ENCODE data around the gene ZKSCAN4. TPM values are rescaled to one million over a fixed set of nuclear protein-coding genes. Genes with fewer than 3 reads are reported as not detected.

Gene ZKSCAN4
- total and polyA plus RNA-seq, 8 donors, result under 0.01 to 6.4 (median 2.3) TPM

DNA sequence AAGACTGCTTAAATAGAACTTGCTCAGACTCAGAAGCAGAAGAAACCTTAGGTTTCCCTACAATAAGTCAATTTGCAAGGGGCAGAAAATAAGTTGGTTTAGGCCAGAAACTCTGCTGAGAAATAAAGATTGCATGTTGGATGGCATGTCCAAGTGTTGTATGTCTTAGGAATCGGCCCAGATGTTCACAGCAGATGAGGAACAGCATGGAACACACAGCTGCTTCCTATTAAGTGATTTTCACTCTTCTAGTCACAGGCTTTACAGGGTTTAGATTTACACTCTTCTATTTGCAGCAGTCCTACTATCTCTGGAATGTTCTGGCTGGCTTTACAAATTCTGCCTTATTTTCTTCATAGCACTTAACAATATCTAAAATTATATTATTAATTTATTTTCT lies 3.2 kb downstream of the ZKSCAN4 start:
- Histone ChIP-seq H3K4me1 (peaks cover 4 to 29% (median 21%) of the 10 kb centered on the region in 4 donors), H3K27me3 (peaks cover 0 to under 1% (median 0%) of the 10 kb centered on the region in 3 donors), H3K27ac (no peak overlapping the region), H3K9me3 (no peaks in the 10 kb centered on the region), H3K4me3 (no peak overlapping the region), H3K36me3 (peaks cover 29 to 57% (median 50%) of the 10 kb centered on the region in 4 donors)
- no peak for DNase-seq
- intact Hi-C loops (cut with DNase I; ENCODE audit: low total_unique reads), result no loop called here
- WGBS, 5 donors, result 76 to 95% (median 84%) methylated on average over 1 of the region's 1 CpG
- TF ChIP-seq EP300 (IDR thresholded peaks at IDR 0.05), result no peak

DNA sequence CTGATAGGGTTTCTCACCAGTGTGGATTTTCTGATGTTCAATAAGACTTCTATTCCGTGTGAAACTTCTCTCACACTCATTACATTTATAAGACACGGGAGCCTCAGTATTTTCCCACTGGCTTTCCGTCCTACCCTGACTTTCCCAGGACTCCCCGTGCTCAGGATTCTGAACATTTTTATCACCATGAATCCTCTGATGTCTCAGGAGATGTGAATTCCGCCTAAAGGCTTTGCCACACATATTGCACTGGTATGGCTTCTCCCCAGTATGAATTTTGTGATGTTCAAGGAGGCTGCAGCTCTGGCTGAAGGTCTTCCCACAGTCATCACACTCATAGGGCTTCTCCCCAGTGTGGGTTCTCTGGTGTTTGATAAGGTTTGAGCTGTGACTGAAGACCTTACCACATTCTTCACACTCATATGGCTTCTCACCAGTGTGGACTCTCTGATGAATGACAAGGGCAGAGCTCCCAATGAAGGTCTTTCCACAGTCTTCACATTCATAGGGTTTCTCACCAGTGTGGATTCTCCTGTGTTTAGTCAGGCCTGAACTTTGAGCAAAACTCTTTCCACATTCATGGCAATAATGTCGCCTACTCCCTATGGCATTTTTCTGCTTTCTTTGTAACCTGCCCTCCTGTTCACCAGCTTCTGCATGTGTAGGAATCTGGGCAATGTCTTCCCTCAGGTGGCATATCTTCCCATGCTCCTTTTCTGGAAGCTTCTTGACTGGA lies 6.7 kb downstream of the ZKSCAN4 start:
- TF ChIP-seq POLR2A (IDR thresholded peaks at IDR 0.05), result no peak
- TF ChIP-seq EP300 (IDR thresholded peaks at IDR 0.05), result no peak
- no peak for TF ChIP-seq POLR2AphosphoS5 (IDR thresholded peaks at IDR 0.05)
- TF ChIP-seq, protein P1, sequence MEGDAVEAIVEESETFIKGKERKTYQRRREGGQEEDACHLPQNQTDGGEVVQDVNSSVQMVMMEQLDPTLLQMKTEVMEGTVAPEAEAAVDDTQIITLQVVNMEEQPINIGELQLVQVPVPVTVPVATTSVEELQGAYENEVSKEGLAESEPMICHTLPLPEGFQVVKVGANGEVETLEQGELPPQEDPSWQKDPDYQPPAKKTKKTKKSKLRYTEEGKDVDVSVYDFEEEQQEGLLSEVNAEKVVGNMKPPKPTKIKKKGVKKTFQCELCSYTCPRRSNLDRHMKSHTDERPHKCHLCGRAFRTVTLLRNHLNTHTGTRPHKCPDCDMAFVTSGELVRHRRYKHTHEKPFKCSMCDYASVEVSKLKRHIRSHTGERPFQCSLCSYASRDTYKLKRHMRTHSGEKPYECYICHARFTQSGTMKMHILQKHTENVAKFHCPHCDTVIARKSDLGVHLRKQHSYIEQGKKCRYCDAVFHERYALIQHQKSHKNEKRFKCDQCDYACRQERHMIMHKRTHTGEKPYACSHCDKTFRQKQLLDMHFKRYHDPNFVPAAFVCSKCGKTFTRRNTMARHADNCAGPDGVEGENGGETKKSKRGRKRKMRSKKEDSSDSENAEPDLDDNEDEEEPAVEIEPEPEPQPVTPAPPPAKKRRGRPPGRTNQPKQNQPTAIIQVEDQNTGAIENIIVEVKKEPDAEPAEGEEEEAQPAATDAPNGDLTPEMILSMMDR (IDR thresholded peaks at IDR 0.05), result no peak
- H3K4me1 ChIP-seq, result peaks cover 0 to 9% (median 5%) of the 10 kb centered on the region in 4 donors
- no peak for DNase-seq
- no peaks in the 10 kb centered on the region for H3K9me3 ChIP-seq
- H3K36me3 ChIP-seq, result peaks cover 29 to 67% (median 57%) of the 10 kb centered on the region in 4 donors
- H3K27ac ChIP-seq, result no peak overlapping the region
- no peak overlapping the region for H3K4me3 ChIP-seq
- WGBS, 5 donors, result 92 to 95% (median 94%) methylated on average over 6 of the region's 6 CpGs
- intact Hi-C loops (cut with DNase I; ENCODE audit: low total_unique reads), result no loop called here
- no peaks in the 10 kb centered on the region for H3K27me3 ChIP-seq

DNA sequence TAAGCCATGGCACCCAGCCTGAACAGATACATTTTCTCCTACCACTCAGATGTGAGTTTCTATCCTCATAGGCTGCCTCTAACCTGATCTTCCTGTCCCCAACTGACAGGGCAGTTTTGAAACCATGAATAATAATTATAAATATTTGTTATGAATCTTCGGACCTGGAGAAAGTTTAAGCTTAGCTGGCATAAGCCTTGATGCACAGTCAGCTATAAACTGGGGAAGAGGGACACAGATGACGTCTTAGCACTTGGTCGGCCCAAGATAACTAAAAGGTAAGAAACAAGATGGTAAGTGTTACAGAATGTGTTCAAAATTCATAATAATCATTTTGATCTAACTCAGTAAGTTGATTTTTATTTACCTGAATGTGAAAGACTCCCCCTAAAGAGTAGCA lies 8.1 kb downstream of the ZKSCAN4 start:
- intact Hi-C loops (cut with DNase I; ENCODE audit: low total_unique reads), result no loop called here
- TF ChIP-seq POLR2AphosphoS5 (IDR thresholded peaks at IDR 0.05) (no peak), POLR2A (IDR thresholded peaks at IDR 0.05) (no peak), EP300 (IDR thresholded peaks at IDR 0.05) (no peak)
- TF ChIP-seq, protein P1 (IDR thresholded peaks at IDR 0.05), result no peak
- Histone ChIP-seq H3K4me3 (no peak overlapping the region), H3K27me3 (no peaks in the 10 kb centered on the region), H3K27ac (no peak overlapping the region), H3K4me1 (no peaks in the 10 kb centered on the region), H3K9me3 (no peaks in the 10 kb centered on the region), H3K36me3 (peaks cover 29 to 60% (median 56%) of the 10 kb centered on the region in 4 donors)
- WGBS, 5 donors, result 93 to 100% (median 95%) methylated on average over 3 of the region's 3 CpGs
- no peak for DNase-seq

DNA sequence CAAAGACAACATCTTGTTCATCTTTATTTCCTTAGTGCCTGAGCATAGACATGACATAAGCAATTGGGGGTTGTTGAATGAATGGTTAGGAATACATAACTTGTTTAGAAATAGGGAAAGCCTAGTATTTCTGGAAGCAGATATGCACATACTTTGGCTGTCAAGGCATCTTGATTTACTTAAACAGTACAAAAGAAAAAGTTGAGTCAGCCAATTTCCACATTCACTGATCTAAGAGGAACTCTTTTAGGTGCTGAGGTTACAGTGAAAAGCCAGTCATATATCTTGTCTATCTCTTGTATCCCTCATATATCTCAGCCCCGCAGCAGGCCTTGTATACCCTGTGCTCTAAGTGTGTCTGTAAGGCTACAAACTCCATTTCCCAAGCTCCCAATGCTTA lies 11.6 kb downstream of the ZKSCAN4 start:
- Histone ChIP-seq H3K4me3 (no peak overlapping the region), H3K27ac (no peak overlapping the region), H3K9me3 (no peaks in the 10 kb centered on the region), H3K27me3 (no peaks in the 10 kb centered on the region), H3K36me3 (peaks cover 9 to 36% (median 31%) of the 10 kb centered on the region in 4 donors), H3K4me1 (no peaks in the 10 kb centered on the region)
- 84 to 96% (median 91%) methylated on average over 1 of the region's 1 CpG for WGBS, 5 donors
- DNase-seq, result no peak
- intact Hi-C loops (cut with DNase I; ENCODE audit: low total_unique reads), result no loop called here
- TF ChIP-seq EP300 (IDR thresholded peaks at IDR 0.05) (no peak), POLR2A (IDR thresholded peaks at IDR 0.05) (no peak), POLR2AphosphoS5 (IDR thresholded peaks at IDR 0.05) (no peak)
- TF ChIP-seq, protein P1 (IDR thresholded peaks at IDR 0.05), result no peak

DNA sequence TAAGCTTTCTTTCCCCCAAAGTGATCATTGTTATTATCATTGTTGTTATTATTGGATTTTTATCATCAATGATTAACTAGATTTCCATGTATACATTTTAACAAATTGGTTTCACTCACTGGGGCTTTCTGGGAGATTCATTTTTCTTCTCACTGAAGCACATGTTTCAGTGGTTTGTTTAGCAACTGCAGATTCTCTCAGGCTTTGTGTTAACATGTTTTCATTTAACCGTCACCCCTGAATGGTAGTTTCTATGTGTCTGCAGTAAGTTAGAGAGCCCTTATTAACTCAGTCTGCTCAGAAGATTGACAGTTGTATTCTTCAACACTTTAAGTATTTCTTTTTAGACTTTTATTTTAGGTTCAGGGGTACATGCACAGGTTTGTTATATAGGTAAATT lies 12.4 kb downstream of the ZKSCAN4 start:
- H3K9me3 ChIP-seq, result no peaks in the 10 kb centered on the region
- no peak overlapping the region for H3K4me3 ChIP-seq
- DNase-seq, result no peak
- no peak for TF ChIP-seq POLR2A (IDR thresholded peaks at IDR 0.05)
- no peak for TF ChIP-seq EP300 (IDR thresholded peaks at IDR 0.05)
- TF ChIP-seq POLR2AphosphoS5 (IDR thresholded peaks at IDR 0.05), result no peak
- TF ChIP-seq, protein P1 (IDR thresholded peaks at IDR 0.05), result no peak
- H3K27ac ChIP-seq, result no peak overlapping the region
- H3K27me3 ChIP-seq, result no peaks in the 10 kb centered on the region
- WGBS, 5 donors, result 81 to 90% (median 89%) methylated on average over 1 of the region's 1 CpG
- H3K36me3 ChIP-seq, result peaks cover under 1 to 29% (median 24%) of the 10 kb centered on the region in 4 donors
- H3K4me1 ChIP-seq, result no peaks in the 10 kb centered on the region
- intact Hi-C loops (cut with DNase I; ENCODE audit: low total_unique reads), result no loop called here

Data from stomach (tissue), 9 donors.